ENCODE measurements around the gene RACGAP1.

Gene RACGAP1

GRCh38 chr12:49971141-49971540, 54.2 kb downstream of the RACGAP1 start:
- H3K4me1 ChIP-seq (ENCODE audit: control insufficient read depth in 1 of 2, insufficient read depth in 2 of 2, low read length in 2 of 2), result peaks cover 16 to 29% of the 10 kb centered on the region in 2 donors
- H3K27ac ChIP-seq (ENCODE audit: low read depth, low read length), result no peak overlapping the region
- H3K4me3 ChIP-seq (ENCODE audit: low read depth in 1 of 2, low read length in 2 of 2), result no peak overlapping the region
- H3K9me3 ChIP-seq (ENCODE audit: control insufficient read depth in 1 of 2, low read length in 2 of 2), result no peaks in the 10 kb centered on the region
- peaks cover 22 to 28% of the 10 kb centered on the region in 2 donors for H3K27me3 ChIP-seq (ENCODE audit: control insufficient read depth in 1 of 2, insufficient read depth in 2 of 2, low read length in 2 of 2)
- no peak overlapping the region for H3K9ac ChIP-seq (ENCODE audit: low read depth in 1 of 2, low read length in 2 of 2)
- H3K36me3 ChIP-seq (ENCODE audit: control insufficient read depth in 1 of 2, insufficient read depth in 2 of 2, low read length in 2 of 2), result no peaks in the 10 kb centered on the region

GRCh38 chr12:49970658-49971057, 54.6 kb downstream of the RACGAP1 start:
- Histone ChIP-seq H3K4me1 (ENCODE audit: control insufficient read depth in 1 of 2, insufficient read depth in 2 of 2, low read length in 2 of 2) (peaks cover 16 to 29% of the 10 kb centered on the region in 2 donors), H3K9ac (ENCODE audit: low read depth in 1 of 2, low read length in 2 of 2) (no peak overlapping the region), H3K27ac (ENCODE audit: low read depth, low read length) (no peak overlapping the region), H3K9me3 (ENCODE audit: control insufficient read depth in 1 of 2, low read length in 2 of 2) (no peaks in the 10 kb centered on the region), H3K27me3 (ENCODE audit: control insufficient read depth in 1 of 2, insufficient read depth in 2 of 2, low read length in 2 of 2) (peaks cover 22 to 28% of the 10 kb centered on the region in 2 donors), H3K4me3 (ENCODE audit: low read depth in 1 of 2, low read length in 2 of 2) (no peak overlapping the region), H3K36me3 (ENCODE audit: control insufficient read depth in 1 of 2, insufficient read depth in 2 of 2, low read length in 2 of 2) (no peaks in the 10 kb centered on the region)

- no peaks in the 10 kb centered on the region for H3K36me3 ChIP-seq (ENCODE audit: control insufficient read depth in 1 of 2, insufficient read depth in 2 of 2, low read length in 2 of 2)
- H3K9ac ChIP-seq (ENCODE audit: low read depth in 1 of 2, low read length in 2 of 2), result no peak overlapping the region
- H3K27me3 ChIP-seq (ENCODE audit: control insufficient read depth in 1 of 2, insufficient read depth in 2 of 2, low read length in 2 of 2), result peaks cover 25 to 29% of the 10 kb centered on the region in 2 donors
- no peak overlapping the region for H3K27ac ChIP-seq (ENCODE audit: low read depth, low read length)
- H3K9me3 ChIP-seq (ENCODE audit: control insufficient read depth in 1 of 2, low read length in 2 of 2), result no peaks in the 10 kb centered on the region
- peaks cover 16 to 24% of the 10 kb centered on the region in 2 donors for H3K4me1 ChIP-seq (ENCODE audit: control insufficient read depth in 1 of 2, insufficient read depth in 2 of 2, low read length in 2 of 2)
- H3K4me3 ChIP-seq (ENCODE audit: low read depth in 1 of 2, low read length in 2 of 2), result no peak overlapping the region
Observed at GRCh38 chr12:49969651-49970429, 55.5 kb downstream of the RACGAP1 start.

- Histone ChIP-seq H3K4me3 (ENCODE audit: low read depth in 1 of 2, low read length in 2 of 2) (no peak overlapping the region), H3K27ac (ENCODE audit: low read depth, low read length) (no peak overlapping the region), H3K9ac (ENCODE audit: low read depth in 1 of 2, low read length in 2 of 2) (no peak overlapping the region), H3K36me3 (ENCODE audit: control insufficient read depth in 1 of 2, insufficient read depth in 2 of 2, low read length in 2 of 2) (no peaks in the 10 kb centered on the region), H3K27me3 (ENCODE audit: control insufficient read depth in 1 of 2, insufficient read depth in 2 of 2, low read length in 2 of 2) (peaks cover 29 to 37% of the 10 kb centered on the region in 2 donors), H3K9me3 (ENCODE audit: control insufficient read depth in 1 of 2, low read length in 2 of 2) (no peaks in the 10 kb centered on the region), H3K4me1 (ENCODE audit: control insufficient read depth in 1 of 2, insufficient read depth in 2 of 2, low read length in 2 of 2) (peaks cover 15 to 19% of the 10 kb centered on the region in 2 donors)
Observed at GRCh38 chr12:49969027-49969426, 56.3 kb downstream of the RACGAP1 start.

GRCh38 chr12:49968471-49968870, 56.8 kb downstream of the RACGAP1 start:
- Histone ChIP-seq H3K9me3 (ENCODE audit: control insufficient read depth in 1 of 2, low read length in 2 of 2) (no peaks in the 10 kb centered on the region), H3K4me3 (ENCODE audit: low read depth in 1 of 2, low read length in 2 of 2) (no peak overlapping the region), H3K4me1 (ENCODE audit: control insufficient read depth in 1 of 2, insufficient read depth in 2 of 2, low read length in 2 of 2) (peaks cover 9 to 14% of the 10 kb centered on the region in 2 donors), H3K27ac (ENCODE audit: low read depth, low read length) (no peak overlapping the region), H3K27me3 (ENCODE audit: control insufficient read depth in 1 of 2, insufficient read depth in 2 of 2, low read length in 2 of 2) (peaks cover 30 to 42% of the 10 kb centered on the region in 2 donors), H3K36me3 (ENCODE audit: control insufficient read depth in 1 of 2, insufficient read depth in 2 of 2, low read length in 2 of 2) (no peaks in the 10 kb centered on the region), H3K9ac (ENCODE audit: low read depth in 1 of 2, low read length in 2 of 2) (no peak overlapping the region)

GRCh38 chr12:49967777-49968250, 57.5 kb downstream of the RACGAP1 start:
- peaks cover 34 to 42% of the 10 kb centered on the region in 2 donors for H3K27me3 ChIP-seq (ENCODE audit: control insufficient read depth in 1 of 2, insufficient read depth in 2 of 2, low read length in 2 of 2)
- no peak overlapping the region for H3K27ac ChIP-seq (ENCODE audit: low read depth, low read length)
- H3K36me3 ChIP-seq (ENCODE audit: control insufficient read depth in 1 of 2, insufficient read depth in 2 of 2, low read length in 2 of 2), result no peaks in the 10 kb centered on the region
- H3K9me3 ChIP-seq (ENCODE audit: control insufficient read depth in 1 of 2, low read length in 2 of 2), result no peaks in the 10 kb centered on the region
- peak overlapping the region; percentile 59 to 70 for H3K4me3 ChIP-seq (ENCODE audit: low read depth in 1 of 2, low read length in 2 of 2)
- peak overlapping the region in 1 of 2 donors; percentile 47 for H3K9ac ChIP-seq (ENCODE audit: low read depth in 1 of 2, low read length in 2 of 2)
- peaks cover 7 to 11% of the 10 kb centered on the region in 2 donors for H3K4me1 ChIP-seq (ENCODE audit: control insufficient read depth in 1 of 2, insufficient read depth in 2 of 2, low read length in 2 of 2)

- H3K27me3 ChIP-seq (ENCODE audit: control insufficient read depth in 1 of 2, insufficient read depth in 2 of 2, low read length in 2 of 2), result peaks cover 40 to 42% of the 10 kb centered on the region in 2 donors
Observed at GRCh38 chr12:49967042-49967776, 58.1 kb downstream of the RACGAP1 start.

GRCh38 chr12:49966511-49967041, 58.7 kb downstream of the RACGAP1 start:
- Histone ChIP-seq H3K9ac (ENCODE audit: low read depth in 1 of 2, low read length in 2 of 2) (no peak overlapping the region), H3K4me1 (ENCODE audit: control insufficient read depth in 1 of 2, insufficient read depth in 2 of 2, low read length in 2 of 2) (peaks cover 7 to 11% of the 10 kb centered on the region in 2 donors), H3K36me3 (ENCODE audit: control insufficient read depth in 1 of 2, insufficient read depth in 2 of 2, low read length in 2 of 2) (no peaks in the 10 kb centered on the region), H3K27ac (ENCODE audit: low read depth, low read length) (no peak overlapping the region), H3K27me3 (ENCODE audit: control insufficient read depth in 1 of 2, insufficient read depth in 2 of 2, low read length in 2 of 2) (peaks cover 44 to 46% of the 10 kb centered on the region in 2 donors), H3K9me3 (ENCODE audit: control insufficient read depth in 1 of 2, low read length in 2 of 2) (no peaks in the 10 kb centered on the region), H3K4me3 (ENCODE audit: low read depth in 1 of 2, low read length in 2 of 2) (no peak overlapping the region)

More at GRCh38 chr12:49967042-49967776, 58.1 kb downstream of the RACGAP1 start:
- H3K4me1 ChIP-seq (ENCODE audit: control insufficient read depth in 1 of 2, insufficient read depth in 2 of 2, low read length in 2 of 2), result peaks cover 7 to 11% of the 10 kb centered on the region in 2 donors
- H3K36me3 ChIP-seq (ENCODE audit: control insufficient read depth in 1 of 2, insufficient read depth in 2 of 2, low read length in 2 of 2), result no peaks in the 10 kb centered on the region
- peak overlapping the region in 1 of 2 donors; percentile 47 for H3K9ac ChIP-seq (ENCODE audit: low read depth in 1 of 2, low read length in 2 of 2)
- no peaks in the 10 kb centered on the region for H3K9me3 ChIP-seq (ENCODE audit: control insufficient read depth in 1 of 2, low read length in 2 of 2)
- H3K27ac ChIP-seq (ENCODE audit: low read depth, low read length), result no peak overlapping the region
- H3K4me3 ChIP-seq (ENCODE audit: low read depth in 1 of 2, low read length in 2 of 2), result peak overlapping the region; percentile 59 to 70

GRCh38 chr12:49965836-49966235, 59.5 kb downstream of the RACGAP1 start:
- H3K36me3 ChIP-seq (ENCODE audit: control insufficient read depth in 1 of 2, insufficient read depth in 2 of 2, low read length in 2 of 2), result no peaks in the 10 kb centered on the region
- H3K27ac ChIP-seq (ENCODE audit: low read depth, low read length), result no peak overlapping the region
- H3K9ac ChIP-seq (ENCODE audit: low read depth in 1 of 2, low read length in 2 of 2), result no peak overlapping the region
- peaks cover 48 to 49% of the 10 kb centered on the region in 2 donors for H3K27me3 ChIP-seq (ENCODE audit: control insufficient read depth in 1 of 2, insufficient read depth in 2 of 2, low read length in 2 of 2)
- H3K9me3 ChIP-seq (ENCODE audit: control insufficient read depth in 1 of 2, low read length in 2 of 2), result no peaks in the 10 kb centered on the region
- H3K4me1 ChIP-seq (ENCODE audit: control insufficient read depth in 1 of 2, insufficient read depth in 2 of 2, low read length in 2 of 2), result peaks cover 7 to 11% of the 10 kb centered on the region in 2 donors
- H3K4me3 ChIP-seq (ENCODE audit: low read depth in 1 of 2, low read length in 2 of 2), result no peak overlapping the region

Measured in duodenal mucosa (tissue), 2 donors.